ENCODE data around the gene AMHR2. TPM values are rescaled to one million over a fixed set of nuclear protein-coding genes. Genes with fewer than 3 reads are reported as not detected.
"Not testable (repeated sequence)": the region's sequence is repeated elsewhere in the genome, so short reads cannot be mapped to it uniquely, and the experiment has no call there.

The AMHR2 gene
- total RNA-seq, 2 experiments from 2014 or later, result not detected

- Mint-ChIP-seq H3K4me1 (ENCODE audit: low read depth) (peaks cover 27% of the 10 kb centered on the region), H3K36me3 (ENCODE audit: low read depth) (peaks cover 26% of the 10 kb centered on the region)
- H3K4me3 Mint-ChIP-seq; ATAC-seq; H3K27me3 Mint-ChIP-seq (ENCODE audit: low read depth); POLR2A ChIA-PET; H3K9me3 Mint-ChIP-seq (ENCODE audit: insufficient read depth); H3K27ac Mint-ChIP-seq; DNase-seq: not testable (repeated sequence)
- CTCF ChIA-PET, result interaction anchor here (1.3 to 6.4 kb wide), 4 partner anchors 9 to 95 kb away, joined by 3 to 42 read pairs (median 4); no protein-coding TSS in a partner anchor
These were observed 7.8 kb upstream of the AMHR2 start for GRCh38 chr12:53415752-53416389.

DNA sequence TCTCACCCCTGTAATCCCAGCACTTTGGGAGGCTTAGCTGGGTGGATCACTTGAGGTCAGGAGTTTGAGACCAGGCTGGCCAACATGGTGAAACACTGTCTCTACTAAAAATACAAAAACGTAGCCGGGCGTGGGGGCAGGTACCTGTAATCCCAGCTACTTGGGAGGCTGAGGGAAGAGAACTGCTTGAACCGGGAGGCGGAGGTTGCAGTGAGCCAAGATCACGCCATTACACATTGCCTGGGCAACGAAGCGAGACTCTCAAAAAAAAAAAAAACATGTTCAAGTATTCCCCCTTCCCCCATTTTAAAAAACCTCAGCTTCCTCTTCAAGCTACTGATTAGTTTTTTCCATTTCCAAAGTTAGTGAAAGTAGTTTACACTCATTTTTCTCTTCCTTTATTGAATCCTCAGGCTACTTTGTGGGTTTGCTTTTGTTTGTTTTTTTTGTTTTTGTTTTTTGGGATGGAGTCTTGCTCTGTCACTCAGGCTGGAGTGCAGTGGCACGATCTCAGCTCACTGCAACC, 6.3 kb upstream of the AMHR2 start:
- not testable (repeated sequence) for H3K9me3 Mint-ChIP-seq (ENCODE audit: insufficient read depth); DNase-seq; H3K27me3 Mint-ChIP-seq (ENCODE audit: low read depth); H3K27ac Mint-ChIP-seq; H3K4me3 Mint-ChIP-seq; ATAC-seq
- POLR2A ChIA-PET, result interaction anchor here (0.6 to 1.9 kb wide), 5 partner anchors 40 to 177 kb away, joined by 3 to 5 read pairs (median 3); partner anchors contain the start of gene AAAS
- CTCF ChIA-PET, result interaction anchor here (0.9 to 2.7 kb wide), 8 partner anchors 8 to 96 kb away, joined by 3 to 39 read pairs (median 6); partner anchors contain the start of gene AAAS
- Mint-ChIP-seq H3K36me3 (ENCODE audit: low read depth) (peaks cover 13% of the 10 kb centered on the region), H3K4me1 (ENCODE audit: low read depth) (peaks cover 28% of the 10 kb centered on the region)

DNA sequence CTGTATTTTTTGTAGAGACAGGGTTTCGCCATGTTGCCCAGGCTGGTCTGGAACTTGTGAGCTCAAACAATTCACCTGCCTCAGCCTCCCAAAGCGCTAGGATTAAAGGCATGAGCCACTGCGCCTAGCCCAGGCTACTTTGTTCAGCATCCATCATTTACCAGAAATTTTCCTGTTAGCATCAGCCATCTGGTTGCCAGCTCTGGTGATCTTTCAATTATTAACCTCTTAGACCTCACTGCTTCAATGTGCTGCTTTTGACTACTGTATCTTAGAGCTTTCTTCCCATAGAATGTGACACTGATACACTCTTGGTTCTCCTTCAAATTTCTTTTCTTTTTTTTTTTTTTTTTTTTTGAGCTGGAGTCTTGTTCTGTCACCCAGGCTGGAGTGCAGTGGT, 5.4 kb upstream of the AMHR2 start:
- no peak for ATAC-seq
- no peak for DNase-seq
- Mint-ChIP-seq H3K4me1 (ENCODE audit: low read depth) (peaks cover 20% of the 10 kb centered on the region), H3K27me3 (ENCODE audit: low read depth) (no peaks in the 10 kb centered on the region), H3K4me3 (no peak overlapping the region), H3K9me3 (ENCODE audit: insufficient read depth) (no peaks in the 10 kb centered on the region), H3K36me3 (ENCODE audit: low read depth) (peaks cover 5% of the 10 kb centered on the region), H3K27ac (no peak overlapping the region)
- ChIA-PET POLR2A (interaction anchor here (1.0 to 1.9 kb wide), 2 partner anchors 35 to 97 kb away, joined by 3 to 5 read pairs; partner anchors contain the start of gene AAAS), CTCF (interaction anchor here (0.9 to 2.7 kb wide), 7 partner anchors 17 to 97 kb away, joined by 3 to 39 read pairs (median 6); partner anchors contain the start of gene AAAS)

GRCh38 chr12:53419756-53420155, 3.9 kb upstream of the AMHR2 start:
- H3K27ac Mint-ChIP-seq, result no peak overlapping the region
- H3K36me3 Mint-ChIP-seq (ENCODE audit: low read depth), result peaks cover 1% of the 10 kb centered on the region
- ATAC-seq (no peak), DNase-seq (no peak)
- ChIA-PET CTCF (interaction anchor here (0.7 to 7.5 kb wide), 9 partner anchors 10 to 99 kb away, joined by 3 to 171 read pairs (median 13); partner anchors contain the start of gene AAAS), POLR2A (no interaction called here)
- no peaks in the 10 kb centered on the region for H3K9me3 Mint-ChIP-seq (ENCODE audit: insufficient read depth)
- H3K4me3 Mint-ChIP-seq, result no peak overlapping the region
- H3K4me1 Mint-ChIP-seq (ENCODE audit: low read depth), result peaks cover 17% of the 10 kb centered on the region
- H3K27me3 Mint-ChIP-seq (ENCODE audit: low read depth), result no peaks in the 10 kb centered on the region

DNA sequence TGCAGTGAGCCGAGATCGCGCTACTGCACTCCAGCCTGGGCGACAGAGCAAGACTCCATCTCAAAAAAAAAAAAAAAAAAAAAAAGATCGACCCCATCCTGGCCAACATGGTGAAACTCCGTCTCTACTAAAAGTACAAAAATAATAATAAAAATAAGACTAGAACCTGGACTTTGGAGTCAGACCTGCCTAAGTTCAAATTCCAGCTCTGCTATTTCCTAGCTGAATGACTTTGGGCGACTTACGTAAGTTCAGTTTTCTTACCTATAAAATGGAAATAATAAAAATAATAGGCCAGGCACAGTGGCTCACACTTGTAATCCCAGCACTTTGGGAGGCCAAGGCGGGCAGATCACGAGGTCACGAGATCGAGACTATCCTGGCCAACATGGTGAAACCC, 1.4 kb upstream of the AMHR2 start:
- not testable (repeated sequence) for DNase-seq; H3K4me3 Mint-ChIP-seq; H3K36me3 Mint-ChIP-seq (ENCODE audit: low read depth); H3K27me3 Mint-ChIP-seq (ENCODE audit: low read depth); H3K9me3 Mint-ChIP-seq (ENCODE audit: insufficient read depth); ATAC-seq; H3K27ac Mint-ChIP-seq
- peaks cover 15% of the 10 kb centered on the region for H3K4me1 Mint-ChIP-seq (ENCODE audit: low read depth)
- POLR2A ChIA-PET, result interaction anchor here (1.8 kb wide), 1 partner anchor 70 kb away, joined by 7 read pairs; no protein-coding TSS in a partner anchor
- CTCF ChIA-PET, result interaction anchor here (1.2 to 7.5 kb wide), 4 partner anchors 40 to 263 kb away, joined by 3 to 171 read pairs (median 20); no protein-coding TSS in a partner anchor

- peaks cover 11% of the 10 kb centered on the region for H3K4me1 Mint-ChIP-seq (ENCODE audit: low read depth)
- H3K4me3 Mint-ChIP-seq, result no peak overlapping the region
- H3K36me3 Mint-ChIP-seq (ENCODE audit: low read depth), result no peaks in the 10 kb centered on the region
- DNase-seq (no peak), ATAC-seq (no peak)
- H3K9me3 Mint-ChIP-seq (ENCODE audit: insufficient read depth), result no peaks in the 10 kb centered on the region
- POLR2A ChIA-PET, result interaction anchor here (0.7 to 1.2 kb wide), 2 partner anchors 13 to 100 kb away, joined by 3 read pairs; no protein-coding TSS in a partner anchor
- CTCF ChIA-PET, result interaction anchor here (1.0 to 7.5 kb wide), 6 partner anchors 8 to 266 kb away, joined by 3 to 171 read pairs (median 4); partner anchors contain the start of gene AAAS
- no peak overlapping the region for H3K27ac Mint-ChIP-seq
- H3K27me3 Mint-ChIP-seq (ENCODE audit: low read depth), result no peaks in the 10 kb centered on the region
These were observed 1.2 kb downstream of the AMHR2 start for GRCh38 chr12:53424626-53425514.

DNA sequence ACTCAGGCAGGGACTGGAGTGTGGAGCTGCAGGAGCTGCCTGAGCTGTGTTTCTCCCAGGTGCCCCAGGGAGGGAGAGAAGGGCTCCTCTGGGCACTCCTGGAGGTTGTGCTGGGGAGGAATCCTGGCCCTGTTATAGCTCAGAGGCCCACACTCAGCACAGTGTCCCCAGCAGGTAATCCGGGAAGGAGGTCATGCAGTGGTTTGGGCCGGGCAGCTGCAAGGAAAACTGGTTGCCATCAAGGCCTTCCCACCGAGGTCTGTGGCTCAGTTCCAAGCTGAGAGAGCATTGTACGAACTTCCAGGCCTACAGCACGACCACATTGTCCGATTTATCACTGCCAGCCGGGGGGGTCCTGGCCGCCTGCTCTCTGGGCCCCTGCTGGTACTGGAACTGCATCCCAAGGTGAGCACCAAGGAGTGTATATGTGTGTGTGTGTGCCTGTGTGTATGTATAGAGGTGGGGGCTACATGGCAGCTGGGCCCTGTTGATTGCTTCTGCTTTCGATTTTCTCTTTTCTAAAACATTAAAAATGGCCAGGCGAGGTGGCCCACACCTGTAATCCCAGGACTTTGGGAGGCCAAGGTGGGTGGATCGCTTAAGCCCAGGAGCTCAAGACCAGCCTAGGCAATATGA, 2.0 kb downstream of the AMHR2 start:
- Mint-ChIP-seq H3K27ac (no peak overlapping the region), H3K4me3 (no peak overlapping the region), H3K36me3 (ENCODE audit: low read depth) (no peaks in the 10 kb centered on the region), H3K27me3 (ENCODE audit: low read depth) (no peaks in the 10 kb centered on the region), H3K4me1 (ENCODE audit: low read depth) (peaks cover 10% of the 10 kb centered on the region), H3K9me3 (ENCODE audit: insufficient read depth) (no peaks in the 10 kb centered on the region)
- ATAC-seq (no peak), DNase-seq (no peak)
- ChIA-PET POLR2A (interaction anchor here (1.0 to 1.2 kb wide), 3 partner anchors 15 to 117 kb away, joined by 3 read pairs; no protein-coding TSS in a partner anchor), CTCF (interaction anchor here (1.0 to 7.5 kb wide), 6 partner anchors 9 to 266 kb away, joined by 3 to 171 read pairs (median 4); partner anchors contain the start of gene AAAS)

GRCh38 chr12:53427905-53428594, 4.4 kb downstream of the AMHR2 start:
- no peaks in the 10 kb centered on the region for H3K27me3 Mint-ChIP-seq (ENCODE audit: low read depth)
- H3K27ac Mint-ChIP-seq, result no peak overlapping the region
- DNase-seq (no peak), ATAC-seq (no peak)
- no peak overlapping the region for H3K4me3 Mint-ChIP-seq
- no peaks in the 10 kb centered on the region for H3K9me3 Mint-ChIP-seq (ENCODE audit: insufficient read depth)
- POLR2A ChIA-PET, result interaction anchor here (1.5 kb wide), 1 partner anchor 48 kb away, joined by 4 read pairs; the partner anchor contains the start of gene SP1
- H3K4me1 Mint-ChIP-seq (ENCODE audit: low read depth), result no peaks in the 10 kb centered on the region
- CTCF ChIA-PET, result interaction anchor here (0.9 to 2.3 kb wide), 4 partner anchors 46 to 107 kb away, joined by 3 to 16 read pairs (median 4); partner anchors contain the start of gene AAAS
- no peaks in the 10 kb centered on the region for H3K36me3 Mint-ChIP-seq (ENCODE audit: low read depth)

DNA sequence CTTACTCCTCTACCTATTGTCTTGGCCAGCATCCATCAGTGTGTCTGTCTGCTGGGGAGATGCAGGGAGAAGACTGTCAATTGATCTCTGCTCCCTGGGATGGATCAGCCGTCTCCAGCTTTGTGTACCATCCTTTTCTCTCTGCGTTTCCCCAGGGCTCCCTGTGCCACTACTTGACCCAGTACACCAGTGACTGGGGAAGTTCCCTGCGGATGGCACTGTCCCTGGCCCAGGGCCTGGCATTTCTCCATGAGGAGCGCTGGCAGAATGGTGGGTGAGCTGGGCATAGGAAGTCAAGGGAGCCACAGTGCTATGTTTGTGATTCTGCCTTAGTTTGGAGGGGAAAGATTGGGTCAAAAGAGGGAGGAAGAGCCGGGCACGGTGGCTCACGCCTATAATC, 5.1 kb downstream of the AMHR2 start:
- POLR2A ChIA-PET, result interaction anchor here (1.5 kb wide), 1 partner anchor 49 kb away, joined by 4 read pairs; the partner anchor contains the start of gene SP1
- CTCF ChIA-PET, result interaction anchor here (1.4 to 2.3 kb wide), 2 partner anchors 76 to 108 kb away, joined by 4 to 16 read pairs; partner anchors contain the start of gene AAAS
- Mint-ChIP-seq H3K4me1 (ENCODE audit: low read depth) (no peaks in the 10 kb centered on the region), H3K9me3 (ENCODE audit: insufficient read depth) (no peaks in the 10 kb centered on the region), H3K27me3 (ENCODE audit: low read depth) (no peaks in the 10 kb centered on the region), H3K4me3 (no peak overlapping the region), H3K36me3 (ENCODE audit: low read depth) (no peaks in the 10 kb centered on the region), H3K27ac (no peak overlapping the region)
- no peak for DNase-seq
- ATAC-seq, result no peak

- Mint-ChIP-seq H3K4me1 (ENCODE audit: low read depth) (no peaks in the 10 kb centered on the region), H3K27ac (no peak overlapping the region), H3K9me3 (ENCODE audit: insufficient read depth) (no peaks in the 10 kb centered on the region), H3K27me3 (ENCODE audit: low read depth) (no peaks in the 10 kb centered on the region), H3K4me3 (no peak overlapping the region), H3K36me3 (ENCODE audit: low read depth) (no peaks in the 10 kb centered on the region)
- no peak for ATAC-seq
- DNase-seq, result no peak
- POLR2A ChIA-PET, result no interaction called here
- CTCF ChIA-PET, result interaction anchor here (1.2 to 4.4 kb wide), 3 partner anchors 9 to 109 kb away, joined by 4 to 18 read pairs (median 13); partner anchors contain the start of gene AAAS
These were observed 6.5 kb downstream of the AMHR2 start for GRCh38 chr12:53430116-53430515.
